ENCODE data around the gene PSMG3.

DNA sequence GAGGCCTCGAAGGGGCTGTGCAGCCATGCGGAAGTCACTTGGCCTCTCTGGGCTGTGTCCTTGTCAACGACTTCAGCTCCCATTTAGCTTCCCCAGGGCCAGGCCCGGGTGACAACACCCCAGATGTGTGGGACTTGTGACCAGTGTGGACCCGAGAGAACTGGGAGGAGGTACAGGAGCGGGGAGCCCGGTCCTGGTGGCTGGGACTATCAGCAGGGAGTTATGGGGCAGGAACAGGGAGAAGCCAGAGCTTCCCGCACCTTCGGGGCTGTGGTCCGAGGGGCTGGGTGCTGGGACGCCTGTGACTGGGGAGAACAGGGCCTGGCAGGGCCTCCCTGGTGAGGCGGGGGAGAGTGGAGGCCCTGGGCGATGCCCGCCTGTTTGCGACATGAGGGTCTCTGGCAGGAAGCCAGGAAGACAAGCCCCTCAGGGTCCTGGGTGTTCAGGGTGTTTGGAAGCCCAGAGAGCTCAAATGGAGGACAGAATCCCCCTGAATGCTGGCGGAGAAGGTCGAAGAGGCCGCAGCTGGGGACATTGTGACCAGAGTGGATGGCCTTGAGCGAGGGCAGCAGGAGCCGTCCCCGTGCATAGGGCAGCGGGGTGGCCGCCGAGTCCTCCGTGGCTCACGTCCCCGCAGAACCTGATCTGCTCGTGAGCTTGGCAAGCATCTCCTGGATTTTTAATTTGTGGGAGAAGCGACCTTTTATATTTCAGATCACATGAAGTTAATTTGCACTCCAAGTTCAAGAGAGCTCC lies 30.0 kb upstream of the PSMG3 start:
- no peak for TF ChIP-seq CTCF (IDR thresholded peaks at IDR 0.05; ENCODE audit: insufficient read depth, low read length, poor library complexity, severe bottlenecking)
- TF ChIP-seq EZH2phosphoT487 (conservative IDR thresholded peaks at IDR 0.05; ENCODE audit: low read length), result no peak
